ENCODE results near the gene STK10. TPM values are rescaled to one million over a fixed set of nuclear protein-coding genes. Genes with fewer than 3 reads are reported as not detected.
A peak's percentile ranks its signal among the peaks of the same experiment; 100 is the strongest.

STK10 gene
- total RNA-seq, 2 experiments from 2014 or later = 211 to 229 TPM

- POLR2A ChIA-PET = interaction anchor here (1.0 to 5.3 kb wide), 10 partner anchors 15 to 621 kb away, joined by 4 to 57 read pairs (median 15); partner anchors contain the start of genes NPM1 and STK10
- no peak for DNase-seq
- no peaks in the 10 kb centered on the region for H3K27me3 ChIP-seq (ENCODE audit: control insufficient read depth in 1 of 2, insufficient read depth in 2 of 2, low read length in 2 of 2)
- Mint-ChIP-seq H3K27ac (peak overlapping the region; percentile 99), H3K9me3 (no peaks in the 10 kb centered on the region), H3K4me1 (ENCODE audit: low read depth) (peaks cover 42% of the 10 kb centered on the region), H3K36me3 (ENCODE audit: low read depth) (peaks cover 15% of the 10 kb centered on the region), H3K4me3 (peak overlapping the region; percentile 97), H3K27me3 (no peaks in the 10 kb centered on the region)
- H3K4me1 ChIP-seq (ENCODE audit: insufficient read depth, low read length) = peaks cover 25% of the 10 kb centered on the region
- H3K36me3 ChIP-seq (ENCODE audit: insufficient read depth, low read length) = no peaks in the 10 kb centered on the region
- intact Hi-C loops (cut with DNase I, micrococcal nuclease) = loop anchor here (5.0 kb wide), 5 partner anchors 49 to 1049 kb away; partner anchors contain the start of genes CREBRF (in 1 of the 2), NPM1 (in 1 of the 2), RPL26L1 (in 1 of the 2) and STK10 (in 1 of the 2)
- CTCF ChIA-PET = interaction anchor here (0.7 to 1.6 kb wide), 2 partner anchors 181 to 285 kb away, joined by 3 to 7 read pairs; partner anchors contain the start of gene STK10
- no peak overlapping the region for H3K27ac ChIP-seq (ENCODE audit: low read depth in 1 of 2, low read length in 2 of 2)
- ATAC-seq (ENCODE audit: poor library complexity) = no peak
- no peaks in the 10 kb centered on the region for H3K9me3 ChIP-seq (ENCODE audit: control insufficient read depth in 1 of 2, insufficient read depth in 1 of 2, low read length in 2 of 2)
- H3K4me3 ChIP-seq (ENCODE audit: low read length) = no peak overlapping the region
- TF ChIP-seq, protein P1, sequence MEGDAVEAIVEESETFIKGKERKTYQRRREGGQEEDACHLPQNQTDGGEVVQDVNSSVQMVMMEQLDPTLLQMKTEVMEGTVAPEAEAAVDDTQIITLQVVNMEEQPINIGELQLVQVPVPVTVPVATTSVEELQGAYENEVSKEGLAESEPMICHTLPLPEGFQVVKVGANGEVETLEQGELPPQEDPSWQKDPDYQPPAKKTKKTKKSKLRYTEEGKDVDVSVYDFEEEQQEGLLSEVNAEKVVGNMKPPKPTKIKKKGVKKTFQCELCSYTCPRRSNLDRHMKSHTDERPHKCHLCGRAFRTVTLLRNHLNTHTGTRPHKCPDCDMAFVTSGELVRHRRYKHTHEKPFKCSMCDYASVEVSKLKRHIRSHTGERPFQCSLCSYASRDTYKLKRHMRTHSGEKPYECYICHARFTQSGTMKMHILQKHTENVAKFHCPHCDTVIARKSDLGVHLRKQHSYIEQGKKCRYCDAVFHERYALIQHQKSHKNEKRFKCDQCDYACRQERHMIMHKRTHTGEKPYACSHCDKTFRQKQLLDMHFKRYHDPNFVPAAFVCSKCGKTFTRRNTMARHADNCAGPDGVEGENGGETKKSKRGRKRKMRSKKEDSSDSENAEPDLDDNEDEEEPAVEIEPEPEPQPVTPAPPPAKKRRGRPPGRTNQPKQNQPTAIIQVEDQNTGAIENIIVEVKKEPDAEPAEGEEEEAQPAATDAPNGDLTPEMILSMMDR (IDR thresholded peaks at IDR 0.05) = no peak
These were observed 179.9 kb downstream of the STK10 start for GRCh38 chr5:172008111-172008455.

GRCh38 chr5:172007175-172008110 lies 180.6 kb downstream of the STK10 start:
- H3K36me3 ChIP-seq (ENCODE audit: insufficient read depth, low read length) = no peaks in the 10 kb centered on the region
- peak; percentile 21 for ATAC-seq (ENCODE audit: poor library complexity)
- peak overlapping the region; percentile 92 for H3K4me3 ChIP-seq (ENCODE audit: low read length)
- peaks cover 30% of the 10 kb centered on the region for H3K4me1 ChIP-seq (ENCODE audit: insufficient read depth, low read length)
- H3K27ac ChIP-seq (ENCODE audit: low read depth in 1 of 2, low read length in 2 of 2) = peak overlapping the region; percentile 96 to 98
- Mint-ChIP-seq H3K4me3 (peak overlapping the region; percentile 97), H3K4me1 (ENCODE audit: low read depth) (peaks cover 48% of the 10 kb centered on the region), H3K27ac (peak overlapping the region; percentile 99), H3K27me3 (no peaks in the 10 kb centered on the region), H3K9me3 (no peaks in the 10 kb centered on the region), H3K36me3 (ENCODE audit: low read depth) (peaks cover 15% of the 10 kb centered on the region)
- H3K9me3 ChIP-seq (ENCODE audit: control insufficient read depth in 1 of 2, insufficient read depth in 1 of 2, low read length in 2 of 2) = no peaks in the 10 kb centered on the region
- CTCF ChIA-PET = interaction anchor here (0.6 to 1.6 kb wide), 4 partner anchors 96 to 181 kb away, joined by 3 to 7 read pairs (median 5); partner anchors contain the start of gene STK10
- H3K27me3 ChIP-seq (ENCODE audit: control insufficient read depth in 1 of 2, insufficient read depth in 2 of 2, low read length in 2 of 2) = no peaks in the 10 kb centered on the region
- intact Hi-C loops (cut with DNase I, micrococcal nuclease) = loop anchor here (2.0 to 5.0 kb wide), 7 partner anchors 50 to 1050 kb away; partner anchors contain the start of genes STK10 (in 2 of the 2), CREBRF (in 1 of the 2), NPM1 (in 1 of the 2) and RPL26L1 (in 1 of the 2)
- peak in 5 of 14 experiments; percentile 2 to 39 (median 15) for DNase-seq
- TF ChIP-seq, protein P1 (IDR thresholded peaks at IDR 0.05) = no peak
- POLR2A ChIA-PET = interaction anchor here (0.6 to 5.3 kb wide), 35 partner anchors 10 to 1911 kb away, joined by 3 to 57 read pairs (median 5); partner anchors contain the start of genes NPM1, STK10 and UBTD2
